Heart left ventricle (tissue), 13 donors: ENCODE data around the gene SLIT3.

Experiments
- POLR2A ChIP-seq, 2 donors: fragments of 450-650 bp; IDR thresholded peaks; one replicate each; pipeline ENCODE4 v1.6.1; 2017; ENCODE audit warnings: antibody characterized with exemption in 2 of 2, mild to moderate bottlenecking in 2 of 2, moderate library complexity in 2 of 2
- TF ChIP-seq, protein P1 (sequence below), 12 donors: fragments of 200-600 bp; sonication (generic) in 4 of 12; IDR thresholded peaks; one replicate each; pipeline versions ENCODE4 v1.5.0 to v1.8.0; 2018 to 2022; ENCODE audit warnings: antibody characterized with exemption in 12 of 12, mild to moderate bottlenecking in 5 of 12
- donor health status: ischemic (EF 13 %, LVEDD 7.1; RV severe dilation, severe dysfunction).
- donor health status: DM: no; HTN: yes; CAD: no.
- donor health status: DM: no; HTN: no; CAD: no.
- donor health status: ischemic (EF 25% LVEDD 6.9; RV normal size, moderate dysfunction).
- donor health status: ischemic (EF 25% LVEDD 5.7; RV mildly dilated, moderate dysfunction).
- donor health status: ischemic (EF 35%, LVEDD 5.7; RV mildly dilated, moderate dysfunction).
- donor health status: nonischemic (EF 11% LVEDD 7.7; RV severe dilation, severe dysfunction).
- donor health status: DM: yes; HTN: yes; CAD: no.
- donor health status: PGD.
- donor health status: ischemic (EF 29% LVEDD 5.4; RV normal size, mild dysfunction).
- donor health status: nonischemic (EF 23%, LVEDD 6.1; RV moderate dilation, normal function).

DNA sequence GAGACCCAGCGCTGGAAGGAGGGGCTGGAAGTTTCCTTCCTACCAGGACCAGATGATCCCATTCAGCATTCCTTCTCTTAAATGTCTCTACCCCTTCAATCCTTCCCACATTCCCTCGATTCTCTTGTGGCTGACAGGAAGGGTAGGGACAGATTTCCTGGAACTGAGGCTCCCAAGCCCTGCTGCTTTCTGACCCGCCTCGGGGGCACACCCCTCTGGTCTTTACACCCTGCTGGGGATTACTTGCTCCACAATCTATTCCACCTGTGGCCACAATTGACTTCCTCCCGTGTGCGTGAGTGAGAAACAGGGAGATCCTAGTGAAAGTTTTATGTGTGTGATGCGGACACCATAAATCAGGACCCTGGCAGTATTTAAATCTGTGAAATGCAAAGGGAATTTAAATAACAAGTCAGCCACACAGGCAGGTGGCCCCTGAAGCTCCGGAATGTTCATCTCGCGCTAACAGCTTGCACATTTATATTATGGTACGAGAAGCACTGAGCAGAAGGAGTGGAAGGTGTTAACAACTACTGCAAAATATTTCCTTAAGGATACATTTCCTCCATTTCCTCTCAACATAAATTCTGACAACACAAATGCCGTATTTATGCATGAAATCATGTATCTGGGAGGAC lies 237.5 kb downstream of the SLIT3 start:
- TF ChIP-seq, protein P1, sequence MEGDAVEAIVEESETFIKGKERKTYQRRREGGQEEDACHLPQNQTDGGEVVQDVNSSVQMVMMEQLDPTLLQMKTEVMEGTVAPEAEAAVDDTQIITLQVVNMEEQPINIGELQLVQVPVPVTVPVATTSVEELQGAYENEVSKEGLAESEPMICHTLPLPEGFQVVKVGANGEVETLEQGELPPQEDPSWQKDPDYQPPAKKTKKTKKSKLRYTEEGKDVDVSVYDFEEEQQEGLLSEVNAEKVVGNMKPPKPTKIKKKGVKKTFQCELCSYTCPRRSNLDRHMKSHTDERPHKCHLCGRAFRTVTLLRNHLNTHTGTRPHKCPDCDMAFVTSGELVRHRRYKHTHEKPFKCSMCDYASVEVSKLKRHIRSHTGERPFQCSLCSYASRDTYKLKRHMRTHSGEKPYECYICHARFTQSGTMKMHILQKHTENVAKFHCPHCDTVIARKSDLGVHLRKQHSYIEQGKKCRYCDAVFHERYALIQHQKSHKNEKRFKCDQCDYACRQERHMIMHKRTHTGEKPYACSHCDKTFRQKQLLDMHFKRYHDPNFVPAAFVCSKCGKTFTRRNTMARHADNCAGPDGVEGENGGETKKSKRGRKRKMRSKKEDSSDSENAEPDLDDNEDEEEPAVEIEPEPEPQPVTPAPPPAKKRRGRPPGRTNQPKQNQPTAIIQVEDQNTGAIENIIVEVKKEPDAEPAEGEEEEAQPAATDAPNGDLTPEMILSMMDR (IDR thresholded peaks at IDR 0.05), result no peak
- no peak for TF ChIP-seq POLR2A (IDR thresholded peaks at IDR 0.05)
